Measurements from ENCODE around the gene CHSY1. TPM values are rescaled to one million over a fixed set of nuclear protein-coding genes. Genes with fewer than 3 reads are reported as not detected.

CHSY1 gene
- total RNA-seq, 1 experiment from 2014 or later: 59.1 TPM

GRCh38 chr15:101149864-101150722 lies 101.8 kb downstream of the CHSY1 start:
- Mint-ChIP-seq H3K4me3 (no peak overlapping the region), H3K9me3 (no peaks in the 10 kb centered on the region; the same call in 1 of the 2 replicates), H3K27ac (peak overlapping the region; percentile 7; the same call in 1 of the 2 replicates), H3K4me1 (peaks cover 17% of the 10 kb centered on the region), H3K27me3 (ENCODE audit: low read depth) (no peaks in the 10 kb centered on the region), H3K36me3 (no peaks in the 10 kb centered on the region)
- ChIA-PET CTCF (interaction anchor here (0.6 to 1.5 kb wide), 7 partner anchors 9 to 139 kb away, joined by 3 to 4 read pairs (median 3); no protein-coding TSS in a partner anchor), POLR2A (no interaction called here)
- ATAC-seq: no peak
- no peak for DNase-seq (ENCODE audit: low spot score)
- TF ChIP-seq E2F4 (CRISPR knock-in tag; IDR thresholded peaks at IDR 0.05; ENCODE audit: borderline replicate concordance, low read depth) (no peak), JAZF1 (CRISPR knock-in tag; IDR thresholded peaks at IDR 0.05) (no peak)

DNA sequence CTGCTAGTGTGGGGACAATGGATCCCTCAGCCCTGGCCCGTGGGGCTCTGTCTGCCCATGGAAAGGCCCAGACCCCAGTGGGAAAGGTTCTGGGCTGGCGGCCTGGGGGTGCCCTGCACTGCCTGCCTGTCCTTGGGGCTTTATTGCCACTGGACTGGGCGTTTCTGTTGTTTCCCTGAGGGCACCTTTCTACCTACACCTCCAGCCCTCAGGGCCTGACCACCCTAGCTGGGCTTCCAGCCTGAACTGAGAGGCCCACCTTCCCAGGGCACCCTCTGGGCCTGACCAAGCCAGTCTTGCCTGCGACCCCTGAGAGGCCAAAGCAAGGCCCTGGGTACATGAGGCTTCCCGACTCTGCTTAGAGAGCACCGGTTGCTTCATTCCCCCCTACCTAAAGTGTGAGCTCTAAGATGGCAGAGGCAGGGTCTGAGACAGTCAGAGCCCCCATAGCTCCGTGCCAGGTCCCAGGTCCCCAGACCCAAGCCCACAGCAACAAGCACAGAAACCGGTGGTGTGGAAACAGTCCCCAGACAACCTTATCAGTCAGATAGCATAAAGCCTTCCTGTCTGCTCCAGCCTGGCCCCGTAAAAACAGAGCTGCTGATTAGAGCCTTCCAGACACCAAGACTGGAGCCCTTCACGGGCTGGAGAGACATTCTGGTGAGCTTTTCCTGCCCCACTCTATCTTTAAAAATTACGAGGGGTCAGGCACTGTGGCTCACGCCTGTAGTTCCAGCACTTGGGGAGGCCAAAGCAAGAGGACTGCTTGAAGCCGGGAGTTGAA lies 102.8 kb downstream of the CHSY1 start:
- Mint-ChIP-seq H3K4me1 (peaks cover 15% of the 10 kb centered on the region), H3K36me3 (no peaks in the 10 kb centered on the region), H3K9me3 (no peaks in the 10 kb centered on the region; the same call in 1 of the 2 replicates), H3K27me3 (ENCODE audit: low read depth) (no peaks in the 10 kb centered on the region), H3K27ac (peak overlapping the region; percentile 67; the same call in 1 of the 2 replicates), H3K4me3 (no peak overlapping the region)
- POLR2A ChIA-PET: no interaction called here
- ATAC-seq: no peak
- no peak for DNase-seq (ENCODE audit: low spot score)
- CTCF ChIA-PET: interaction anchor here (1.0 to 1.5 kb wide), 2 partner anchors 10 to 140 kb away, joined by 3 read pairs; no protein-coding TSS in a partner anchor
- no peak for TF ChIP-seq RELA (CRISPR knock-in tag; IDR thresholded peaks at IDR 0.05; ENCODE audit: borderline replicate concordance)
- no peak for TF ChIP-seq ZNF416 (CRISPR knock-in tag; IDR thresholded peaks at IDR 0.05)
- no peak for TF ChIP-seq TCF7 (CRISPR knock-in tag; IDR thresholded peaks at IDR 0.05; ENCODE audit: low read depth)
- no peak for TF ChIP-seq PRRX2 (CRISPR knock-in tag; IDR thresholded peaks at IDR 0.05)
- no peak for TF ChIP-seq GTF2I (CRISPR knock-in tag; conservative IDR thresholded peaks at IDR 0.05)
- no peak for TF ChIP-seq HMGA2 (CRISPR knock-in tag; IDR thresholded peaks at IDR 0.05)
- TF ChIP-seq CREM (CRISPR knock-in tag; IDR thresholded peaks at IDR 0.05): no peak
- no peak for TF ChIP-seq MAX (CRISPR knock-in tag; IDR thresholded peaks at IDR 0.05)
- TF ChIP-seq SMAD4 (CRISPR knock-in tag; IDR thresholded peaks at IDR 0.05): no peak
- TF ChIP-seq SOX15 (CRISPR knock-in tag; IDR thresholded peaks at IDR 0.05): no peak
- TF ChIP-seq, protein P1, sequence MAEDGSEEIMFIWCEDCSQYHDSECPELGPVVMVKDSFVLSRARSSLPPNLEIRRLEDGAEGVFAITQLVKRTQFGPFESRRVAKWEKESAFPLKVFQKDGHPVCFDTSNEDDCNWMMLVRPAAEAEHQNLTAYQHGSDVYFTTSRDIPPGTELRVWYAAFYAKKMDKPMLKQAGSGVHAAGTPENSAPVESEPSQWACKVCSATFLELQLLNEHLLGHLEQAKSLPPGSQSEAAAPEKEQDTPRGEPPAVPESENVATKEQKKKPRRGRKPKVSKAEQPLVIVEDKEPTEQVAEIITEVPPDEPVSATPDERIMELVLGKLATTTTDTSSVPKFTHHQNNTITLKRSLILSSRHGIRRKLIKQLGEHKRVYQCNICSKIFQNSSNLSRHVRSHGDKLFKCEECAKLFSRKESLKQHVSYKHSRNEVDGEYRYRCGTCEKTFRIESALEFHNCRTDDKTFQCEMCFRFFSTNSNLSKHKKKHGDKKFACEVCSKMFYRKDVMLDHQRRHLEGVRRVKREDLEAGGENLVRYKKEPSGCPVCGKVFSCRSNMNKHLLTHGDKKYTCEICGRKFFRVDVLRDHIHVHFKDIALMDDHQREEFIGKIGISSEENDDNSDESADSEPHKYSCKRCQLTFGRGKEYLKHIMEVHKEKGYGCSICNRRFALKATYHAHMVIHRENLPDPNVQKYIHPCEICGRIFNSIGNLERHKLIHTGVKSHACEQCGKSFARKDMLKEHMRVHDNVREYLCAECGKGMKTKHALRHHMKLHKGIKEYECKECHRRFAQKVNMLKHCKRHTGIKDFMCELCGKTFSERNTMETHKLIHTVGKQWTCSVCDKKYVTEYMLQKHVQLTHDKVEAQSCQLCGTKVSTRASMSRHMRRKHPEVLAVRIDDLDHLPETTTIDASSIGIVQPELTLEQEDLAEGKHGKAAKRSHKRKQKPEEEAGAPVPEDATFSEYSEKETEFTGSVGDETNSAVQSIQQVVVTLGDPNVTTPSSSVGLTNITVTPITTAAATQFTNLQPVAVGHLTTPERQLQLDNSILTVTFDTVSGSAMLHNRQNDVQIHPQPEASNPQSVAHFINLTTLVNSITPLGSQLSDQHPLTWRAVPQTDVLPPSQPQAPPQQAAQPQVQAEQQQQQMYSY (CRISPR knock-in tag; IDR thresholded peaks at IDR 0.05): no peak
- no peak for TF ChIP-seq CBFB (CRISPR knock-in tag; IDR thresholded peaks at IDR 0.05; ENCODE audit: low read depth)
- TF ChIP-seq IRF1 (CRISPR knock-in tag; IDR thresholded peaks at IDR 0.05): no peak
- no peak for TF ChIP-seq ATF1 (CRISPR knock-in tag; IDR thresholded peaks at IDR 0.05)
- no peak for TF ChIP-seq MYBL2 (CRISPR knock-in tag; IDR thresholded peaks at IDR 0.05)
- no peak for TF ChIP-seq CREB1 (CRISPR knock-in tag; IDR thresholded peaks at IDR 0.05)
- TF ChIP-seq GRHL2 (CRISPR knock-in tag; IDR thresholded peaks at IDR 0.05; ENCODE audit: insufficient replicate concordance, severe bottlenecking): no peak

Data from WTC11 (cell line).